H9 (cell line): ENCODE data around the gene SOBP. TPM values are rescaled to one million over a fixed set of nuclear protein-coding genes. Genes with fewer than 3 reads are reported as not detected.

Experiments
- DNase-seq: peaks from one replicate; pipeline ENCODE4 v3.0.0-alpha.2; 2017
- H2AFZ ChIP-seq: one replicate; pipeline ENCODE4 v1.6.1; 2013; ENCODE audit warnings: mild to moderate bottlenecking, low read length, control low read depth, moderate library complexity
- H2AK5ac ChIP-seq: 2 replicates; pipeline ENCODE4 v1.6.1; 2013; ENCODE audit warnings: low read length, control low read depth, mixed read lengths; ENCODE audit not compliant: insufficient read length
- H2BK120ac ChIP-seq: one replicate; pipeline ENCODE4 v1.6.1; 2013; ENCODE audit warnings: low read depth, mild to moderate bottlenecking, low read length, control low read depth, inconsistent platforms; ENCODE audit not compliant: poor library complexity, severe bottlenecking
- H2BK12ac ChIP-seq: 2 replicates; pipeline ENCODE4 v1.6.1; 2013; ENCODE audit warnings: low read length, control low read depth, mixed read lengths, low read depth; ENCODE audit not compliant: insufficient read length
- H2BK15ac ChIP-seq: 2 replicates; pipeline ENCODE4 v1.6.1; 2013; ENCODE audit warnings: low read depth, low read length, control low read depth
- H2BK20ac ChIP-seq: one replicate; pipeline ENCODE4 v1.6.1; 2013; ENCODE audit warnings: low read depth, mild to moderate bottlenecking, low read length, control low read depth, inconsistent platforms; ENCODE audit not compliant: poor library complexity, severe bottlenecking
- H2BK5ac ChIP-seq: 2 replicates; pipeline ENCODE4 v1.6.1; 2013; ENCODE audit warnings: low read length, control low read depth, mixed read lengths; ENCODE audit not compliant: insufficient read length
- H3K14ac ChIP-seq: 2 replicates; pipeline ENCODE4 v1.6.1; 2013; ENCODE audit warnings: low read length, control low read depth; ENCODE audit not compliant: insufficient read depth
- H3K18ac ChIP-seq: 2 replicates; pipeline ENCODE4 v1.6.1; 2013; ENCODE audit warnings: low read depth, mild to moderate bottlenecking, mixed read lengths, low read length, control low read depth; ENCODE audit not compliant: insufficient read length
- H3K23ac ChIP-seq: 2 replicates; pipeline ENCODE4 v1.6.1; 2013; ENCODE audit warnings: low read length, control low read depth, mixed read lengths, low read depth; ENCODE audit not compliant: insufficient read length
- H3K23me2 ChIP-seq: 2 replicates; pipeline ENCODE4 v1.6.1; 2013; ENCODE audit warnings: low read depth, mild to moderate bottlenecking, mixed read lengths, low read length, control low read depth; ENCODE audit not compliant: insufficient read length, poor library complexity, severe bottlenecking
- H3K27ac ChIP-seq: 2 replicates; pipeline ENCODE4 v1.5.1; 2013; ENCODE audit warnings: low read length, control low read depth, mixed read lengths, low read depth; ENCODE audit not compliant: insufficient read length
- H3K27me3 ChIP-seq: 2 replicates; pipeline ENCODE4 v1.6.1; 2013; ENCODE audit warnings: low read length, control low read depth, inconsistent platforms; ENCODE audit not compliant: insufficient read depth
- H3K4ac ChIP-seq: 2 replicates; pipeline ENCODE4 v1.6.1; 2013; ENCODE audit warnings: low read depth, mild to moderate bottlenecking, control low read depth, inconsistent platforms, low read length, moderate library complexity
- H3K4me1 ChIP-seq: 2 replicates; pipeline ENCODE4 v1.6.1; 2013; ENCODE audit warnings: low read length, control low read depth, inconsistent platforms; ENCODE audit not compliant: insufficient read depth
- H3K4me2 ChIP-seq: 2 replicates; pipeline ENCODE4 v1.6.1; 2013; ENCODE audit warnings: low read length, control low read depth, mixed read lengths; ENCODE audit not compliant: insufficient read length, insufficient read depth
- H3K56ac ChIP-seq: 2 replicates; pipeline ENCODE4 v1.6.1; 2013; ENCODE audit warnings: low read depth, mild to moderate bottlenecking, mixed read lengths, low read length, control low read depth; ENCODE audit not compliant: insufficient read length
- H3K79me1 ChIP-seq: 2 replicates; pipeline ENCODE4 v1.6.1; 2013; ENCODE audit warnings: low read depth, mild to moderate bottlenecking, moderate library complexity, low read length, control low read depth, inconsistent platforms; ENCODE audit not compliant: insufficient read depth, poor library complexity, severe bottlenecking
- H3K79me2 ChIP-seq: 2 replicates; pipeline ENCODE4 v1.6.1; 2013; ENCODE audit warnings: low read length, control low read depth, inconsistent platforms; ENCODE audit not compliant: insufficient read depth
- H3K9ac ChIP-seq: 2 replicates; pipeline ENCODE4 v1.6.1; 2013; ENCODE audit warnings: low read length, control low read depth, mixed read lengths; ENCODE audit not compliant: insufficient read length; ENCODE audit errors: extremely low read depth
- H3K9me3 ChIP-seq: one replicate; pipeline ENCODE4 v1.6.1; 2013; ENCODE audit warnings: low read depth, low read length, inconsistent platforms; ENCODE audit not compliant: control insufficient read depth
- H3T11ph ChIP-seq: one replicate; pipeline ENCODE4 v1.6.1; 2013; ENCODE audit warnings: mild to moderate bottlenecking, low read length, control low read depth, inconsistent platforms
- H4K20me1 ChIP-seq: one replicate; pipeline ENCODE4 v1.6.1; 2013; ENCODE audit not compliant: control insufficient read depth, insufficient read length, insufficient read depth
- H4K5ac ChIP-seq: 2 replicates; pipeline ENCODE4 v1.6.1; 2013; ENCODE audit warnings: low read depth, mild to moderate bottlenecking, mixed read lengths, low read length, control low read depth; ENCODE audit not compliant: insufficient read length
- H4K8ac ChIP-seq: replicated peaks from 2 replicates; pipeline ENCODE4 v1.6.1; 2013; ENCODE audit warnings: low read length, control low read depth, mixed read lengths, low read depth; ENCODE audit not compliant: insufficient read length
- H4K91ac ChIP-seq: 2 replicates; pipeline ENCODE4 v1.6.1; 2013; ENCODE audit warnings: low read depth, mild to moderate bottlenecking, moderate library complexity, mixed read lengths, low read length, control low read depth; ENCODE audit not compliant: insufficient read length
- H3K27ac Mint-ChIP-seq, 3 experiments: 2 replicates in 2 of 3; 3 replicates in 1 of 3; pipeline ENCODE4 v1.8.0; 2020 to 2021; ENCODE audit warnings: mixed read lengths in 3 of 3, mild to moderate bottlenecking in 1 of 3, moderate library complexity in 1 of 3
- H3K27me3 Mint-ChIP-seq: 2 replicates; pipeline ENCODE4 v1.8.0; 2021; ENCODE audit warnings: low read depth, mild to moderate bottlenecking, moderate library complexity, mixed read lengths
- H3K36me3 Mint-ChIP-seq, 3 experiments: 2 replicates in 2 of 3; 3 replicates in 1 of 3; pipeline ENCODE4 v1.8.0; 2020 to 2021; ENCODE audit warnings: low read depth in 3 of 3, mixed read lengths in 3 of 3; ENCODE audit not compliant: insufficient read depth in 1 of 3
- H3K4me1 Mint-ChIP-seq, 2 experiments: 2 replicates each; pipeline ENCODE4 v1.8.0; 2020; ENCODE audit warnings: mixed read lengths in 2 of 2
- H3K4me3 Mint-ChIP-seq, 2 experiments: 2 replicates in 1 of 2; 3 replicates in 1 of 2; pipeline ENCODE4 v1.8.0; 2020 to 2021; ENCODE audit warnings: mild to moderate bottlenecking in 2 of 2, mixed read lengths in 2 of 2, moderate library complexity in 1 of 2
- H3K9me3 Mint-ChIP-seq, 2 experiments: 2 replicates in 1 of 2; 3 replicates in 1 of 2; pipeline ENCODE4 v1.8.0; 2020; ENCODE audit warnings: mild to moderate bottlenecking in 2 of 2, mixed read lengths in 2 of 2, moderate library complexity in 1 of 2
- CTCF ChIP-seq: fragments of 200-600 bp; sonication (generic); conservative IDR thresholded peaks from 3 replicates; pipeline ENCODE4 v1.8.0; 2021; ENCODE audit warnings: antibody characterized with exemption, mild to moderate bottlenecking
- WGBS: extraction: QIAGEN DNeasy Blood & Tissue Kit; methylation state at CpG from one replicate; pipeline ENCODE4 v1.1.7; 2013; ENCODE audit warnings: missing lambda C conversion rate, low lambda C conversion rate, mixed read lengths; ENCODE audit not compliant: insufficient read length; ENCODE audit errors: extremely low coverage; 5-methylcytosine and 5-hydroxymethylcytosine counted together
- total RNA-seq: library from RNA; stranded (reverse); gene quantifications from 2 replicates; pipeline ENCODE4 v1.2.1, GENCODE V29; 2021

The SOBP gene
- total RNA-seq, 1 experiment from 2014 or later = 4.3 TPM

DNA sequence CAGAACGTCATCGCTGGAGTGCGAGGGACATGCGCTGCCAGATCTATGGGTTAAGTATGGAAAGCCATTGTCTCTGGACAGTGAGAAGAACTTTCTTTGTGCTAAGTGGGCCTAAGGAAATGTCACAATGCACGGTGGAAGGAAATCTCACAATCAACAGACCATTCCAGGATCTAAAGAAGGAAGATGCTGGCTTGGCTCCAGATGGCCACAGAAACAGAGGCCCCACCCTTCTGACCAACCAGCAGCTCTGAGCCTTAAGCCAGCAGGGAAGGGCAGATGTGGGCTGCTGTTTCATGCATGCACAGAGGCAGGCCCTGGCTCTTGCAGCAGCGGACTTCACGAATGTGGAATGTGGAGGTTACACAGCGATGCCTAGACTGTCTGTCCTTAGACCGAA, 156.3 kb downstream of the SOBP start:
- no peak overlapping the region for H4K8ac ChIP-seq
- no peaks in the 10 kb centered on the region for H3K23me2 ChIP-seq
- H3K27ac ChIP-seq = no peak overlapping the region
- no peak overlapping the region for H2BK120ac ChIP-seq
- Mint-ChIP-seq H3K4me3 (no peak overlapping the region), H3K36me3 (no peaks in the 10 kb centered on the region), H3K27ac (no peak overlapping the region), H3K27me3 (no peaks in the 10 kb centered on the region), H3K9me3 (peaks cover 0 to 2% of the 10 kb centered on the region in 2 experiments; a peak in 2 of 5 replicates), H3K4me1 (no peaks in the 10 kb centered on the region; a peak in 1 of 4 replicates)
- DNase-seq = no peak
- WGBS = no CpG with 5 or more reads among the region's 9 CpGs
- TF ChIP-seq CTCF = no peak
- H3K18ac ChIP-seq = no peak overlapping the region
- H3K79me2 ChIP-seq = no peaks in the 10 kb centered on the region
- no peaks in the 10 kb centered on the region for H3K27me3 ChIP-seq
- no peak overlapping the region for H3K9ac ChIP-seq
- H3T11ph ChIP-seq = no peak overlapping the region
- H3K79me1 ChIP-seq = no peaks in the 10 kb centered on the region
- no peak overlapping the region for H2BK20ac ChIP-seq
- no peak overlapping the region for H3K4me2 ChIP-seq
- no peak overlapping the region for H2BK12ac ChIP-seq
- H3K14ac ChIP-seq = no peak overlapping the region
- H3K56ac ChIP-seq = no peak overlapping the region
- no peaks in the 10 kb centered on the region for H3K4me1 ChIP-seq
- H3K9me3 ChIP-seq = no peaks in the 10 kb centered on the region
- no peak overlapping the region for H2AFZ ChIP-seq
- H4K5ac ChIP-seq = no peak overlapping the region
- no peak overlapping the region for H2BK15ac ChIP-seq
- no peak overlapping the region for H3K23ac ChIP-seq
- H4K20me1 ChIP-seq = no peaks in the 10 kb centered on the region
- no peak overlapping the region for H3K4ac ChIP-seq
- no peak overlapping the region for H2AK5ac ChIP-seq
- H4K91ac ChIP-seq = no peak overlapping the region
- no peak overlapping the region for H2BK5ac ChIP-seq
